OCI-LY7 (cell line): ENCODE data around the gene FCMR. TPM values are rescaled to one million over a fixed set of nuclear protein-coding genes. Genes with fewer than 3 reads are reported as not detected.

Source experiments
- BruUV-seq: library from RNA; stranded (reverse); fragments of 400-500 nt; replicated peaks from 2 replicates; lab custom pipeline; 2021; lab: Mats Ljungman, UMichigan
- CTCF ChIA-PET: fragments of 300-600 bp; sonication (Branson Sonifier 250); formaldehyde crosslinking; loops from one replicate; lab custom pipeline; 2022; ENCODE audit warnings: antibody characterized with exemption; ENCODE audit not compliant: unreplicated experiment; lab: Charles Lee
- POLR2A ChIA-PET: fragments of 300-600 bp; sonication (Branson Sonifier 250); formaldehyde crosslinking; loops from one replicate; lab custom pipeline; 2022; ENCODE audit warnings: antibody characterized with exemption; lab: Charles Lee
- DNase-seq: peaks from one replicate; pipeline ENCODE4 v3.0.0-alpha.2; 2015; ENCODE audit warnings: low spot score
- H2AFZ ChIP-seq: fragments of 200-600 bp; sonication (generic), shearing (Covaris generic); 2 replicates; pipeline ENCODE4 v1.6.1; 2014; ENCODE audit warnings: mild to moderate bottlenecking, antibody characterized with exemption, low read length, moderate library complexity
- H3K27ac ChIP-seq: fragments of 200-600 bp; sonication (generic); 2 replicates; pipeline ENCODE4 v1.5.1; 2014; ENCODE audit warnings: mixed run types, low read depth, mild to moderate bottlenecking, moderate library complexity, low read length, inconsistent platforms; ENCODE audit not compliant: poor library complexity, severe bottlenecking
- H3K36me3 ChIP-seq: fragments of 200-600 bp; sonication (generic); 2 replicates; pipeline ENCODE4 v1.6.1; 2014; ENCODE audit warnings: mild to moderate bottlenecking, antibody characterized with exemption, low read length, moderate library complexity, mixed read lengths; ENCODE audit not compliant: insufficient read depth
- H3K4me1 ChIP-seq: fragments of 200-600 bp; sonication (generic); 2 replicates; pipeline ENCODE4 v1.5.1; 2014; ENCODE audit warnings: mild to moderate bottlenecking, low read length; ENCODE audit not compliant: insufficient read depth, poor library complexity, severe bottlenecking
- H3K4me2 ChIP-seq: fragments of 200-600 bp; sonication (generic); 2 replicates; pipeline ENCODE4 v1.6.1; 2014; ENCODE audit warnings: mild to moderate bottlenecking, low read length
- H3K4me3 ChIP-seq: fragments of 200-600 bp; sonication (generic); 2 replicates; pipeline ENCODE4 v1.5.1; 2014; ENCODE audit warnings: mild to moderate bottlenecking, low read depth, low read length; ENCODE audit not compliant: poor library complexity, severe bottlenecking
- H3K79me2 ChIP-seq: fragments of 200-600 bp; sonication (generic); 2 replicates; pipeline ENCODE4 v1.6.1; 2016; ENCODE audit warnings: low read depth, mild to moderate bottlenecking, low read length, moderate library complexity, mixed read lengths; ENCODE audit not compliant: insufficient read depth
- H3K9me2 ChIP-seq: fragments of 200-600 bp; sonication (generic); 2 replicates; pipeline ENCODE4 v1.6.1; 2016; ENCODE audit warnings: mild to moderate bottlenecking, low read length, mixed read lengths; ENCODE audit not compliant: insufficient read depth
- H3K9me3 ChIP-seq: fragments of 200-600 bp; sonication (generic); 2 replicates; pipeline ENCODE4 v1.6.1; 2014; ENCODE audit warnings: mild to moderate bottlenecking, mixed run types, low read length, mixed read lengths
- H4K20me1 ChIP-seq: fragments of 200-600 bp; sonication (generic); 2 replicates; pipeline ENCODE4 v1.6.1; 2014; ENCODE audit warnings: mild to moderate bottlenecking, antibody characterized with exemption, low read length, moderate library complexity, mixed read lengths; ENCODE audit not compliant: insufficient read depth
- EZH2phosphoT487 ChIP-seq: fragments of 200-600 bp; sonication (generic); IDR thresholded peaks from 2 replicates; pipeline ENCODE4 v1.6.1; 2018; ENCODE audit warnings: low read depth, borderline replicate concordance, mild to moderate bottlenecking, mixed run types, antibody characterized with exemption, low read length, moderate library complexity, mixed read lengths
- intact Hi-C: fragments of 100-400 bp; cut with micrococcal nuclease; formaldehyde crosslinking; loops from one replicate; pipeline ENCODE4 v1.10.0; 2022; ENCODE audit not compliant: unreplicated experiment
- total RNA-seq, 2 experiments: library from RNA; depleted of rRNA in 1 of 2; stranded (reverse); fragments of >200 nt in 1 of 2; shearing (Covaris generic) in 1 of 2; gene quantifications; 2 replicates each; pipeline ENCODE4 v1.2.3, GENCODE V29; 2014 to 2022
- TF ChIP-seq, protein P1 (sequence below): fragments of 200-600 bp; sonication (generic); conservative IDR thresholded peaks from 2 replicates; pipeline ENCODE4 v1.5.1; 2014; ENCODE audit warnings: mild to moderate bottlenecking, antibody characterized with exemption, low read length, moderate library complexity, mixed read lengths

Gene FCMR
- total RNA-seq, 2 experiments from 2014 or later, result 5.2 to 9.2 TPM

DNA sequence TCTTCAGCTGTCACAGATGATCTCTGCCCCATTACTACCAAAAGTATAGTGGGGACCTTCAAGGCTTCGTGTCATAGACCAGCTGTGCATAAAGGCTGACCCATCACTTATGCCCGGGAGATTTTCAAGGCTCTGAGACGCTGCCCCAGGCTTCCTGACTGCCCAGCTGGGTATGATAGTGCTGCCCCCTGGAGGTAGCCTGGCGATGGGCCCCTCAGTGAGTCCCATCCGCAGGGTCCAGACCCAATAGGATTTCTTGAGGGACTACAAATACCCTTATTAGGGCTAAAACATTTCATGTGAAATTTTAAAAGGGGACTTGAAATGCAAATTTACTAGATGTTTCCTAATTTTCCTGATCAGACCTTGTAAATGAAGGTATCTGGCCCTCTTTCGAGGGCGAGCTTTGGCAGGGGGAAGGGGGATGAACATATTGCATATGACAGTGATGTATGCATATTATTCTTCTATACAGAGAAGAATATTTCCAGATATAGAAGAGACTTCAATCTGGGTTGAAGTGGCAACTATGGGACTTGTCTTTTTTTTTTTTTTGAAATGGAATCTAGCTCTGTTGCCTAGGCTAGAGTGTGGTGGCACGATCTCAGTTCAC, 11.7 kb upstream of the FCMR start:
- CTCF ChIA-PET, result interaction anchor here (0.5 to 1.4 kb wide), 3 partner anchors 27 to 306 kb away, joined by 3 to 7 read pairs (median 4); no protein-coding TSS in a partner anchor
- no peaks in the 10 kb centered on the region for H3K36me3 ChIP-seq
- peak; percentile 66 for DNase-seq
- H3K27ac ChIP-seq, result no peak overlapping the region
- POLR2A ChIA-PET, result interaction anchor here (0.6 to 0.7 kb wide), 2 partner anchors 158 to 306 kb away, joined by 3 to 4 read pairs; no protein-coding TSS in a partner anchor
- no peaks in the 10 kb centered on the region for H4K20me1 ChIP-seq
- TF ChIP-seq, protein P1, sequence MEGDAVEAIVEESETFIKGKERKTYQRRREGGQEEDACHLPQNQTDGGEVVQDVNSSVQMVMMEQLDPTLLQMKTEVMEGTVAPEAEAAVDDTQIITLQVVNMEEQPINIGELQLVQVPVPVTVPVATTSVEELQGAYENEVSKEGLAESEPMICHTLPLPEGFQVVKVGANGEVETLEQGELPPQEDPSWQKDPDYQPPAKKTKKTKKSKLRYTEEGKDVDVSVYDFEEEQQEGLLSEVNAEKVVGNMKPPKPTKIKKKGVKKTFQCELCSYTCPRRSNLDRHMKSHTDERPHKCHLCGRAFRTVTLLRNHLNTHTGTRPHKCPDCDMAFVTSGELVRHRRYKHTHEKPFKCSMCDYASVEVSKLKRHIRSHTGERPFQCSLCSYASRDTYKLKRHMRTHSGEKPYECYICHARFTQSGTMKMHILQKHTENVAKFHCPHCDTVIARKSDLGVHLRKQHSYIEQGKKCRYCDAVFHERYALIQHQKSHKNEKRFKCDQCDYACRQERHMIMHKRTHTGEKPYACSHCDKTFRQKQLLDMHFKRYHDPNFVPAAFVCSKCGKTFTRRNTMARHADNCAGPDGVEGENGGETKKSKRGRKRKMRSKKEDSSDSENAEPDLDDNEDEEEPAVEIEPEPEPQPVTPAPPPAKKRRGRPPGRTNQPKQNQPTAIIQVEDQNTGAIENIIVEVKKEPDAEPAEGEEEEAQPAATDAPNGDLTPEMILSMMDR, result peak; percentile 90
- TF ChIP-seq EZH2phosphoT487, result no peak
- no TSS peak for BruUV-seq
- no peak overlapping the region for H3K4me3 ChIP-seq
- peaks cover 17% of the 10 kb centered on the region for H3K4me1 ChIP-seq
- intact Hi-C loops, result loop anchor here (1.0 to 5.0 kb wide), 2 partner anchors 21 to 119 kb away; partner anchors contain the start of genes PFKFB2 and YOD1
- no peaks in the 10 kb centered on the region for H3K9me2 ChIP-seq
- H3K4me2 ChIP-seq, result no peak overlapping the region
- no peak overlapping the region for H2AFZ ChIP-seq
- no peaks in the 10 kb centered on the region for H3K9me3 ChIP-seq
- H3K79me2 ChIP-seq, result no peaks in the 10 kb centered on the region

DNA sequence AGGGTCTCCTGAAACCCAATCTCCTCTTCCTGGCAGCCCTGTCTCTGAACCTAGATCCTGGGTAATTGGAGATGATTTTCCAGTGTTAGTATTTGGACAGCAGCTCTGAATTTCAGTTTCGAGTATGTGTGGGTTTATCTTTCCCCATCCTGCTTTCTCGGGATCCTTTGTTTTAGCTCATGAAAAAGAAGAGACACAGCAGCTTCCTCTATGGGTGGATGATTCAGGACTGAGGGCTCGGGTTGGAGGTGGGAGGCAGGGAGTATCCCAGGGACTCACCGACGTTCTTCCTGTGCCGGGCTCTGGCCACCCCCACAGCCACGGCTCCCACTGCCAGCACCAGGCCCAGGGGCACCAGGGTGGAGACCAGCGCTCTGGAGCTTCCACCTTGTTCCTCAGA, 10.4 kb upstream of the FCMR start:
- no peaks in the 10 kb centered on the region for H3K79me2 ChIP-seq
- H3K4me3 ChIP-seq, result no peak overlapping the region
- no peak for DNase-seq
- H3K36me3 ChIP-seq, result no peaks in the 10 kb centered on the region
- no peak overlapping the region for H3K27ac ChIP-seq
- H3K4me1 ChIP-seq, result peaks cover 17% of the 10 kb centered on the region
- TF ChIP-seq, protein P1, result no peak
- no peak for TF ChIP-seq EZH2phosphoT487
- no peak overlapping the region for H2AFZ ChIP-seq
- ChIA-PET POLR2A (interaction anchor here (0.5 to 3.8 kb wide), 4 partner anchors 10 to 302 kb away, joined by 3 to 23 read pairs (median 4); partner anchors contain the start of gene FCMR), CTCF (interaction anchor here (0.6 to 1.5 kb wide), 7 partner anchors 11 to 301 kb away, joined by 3 to 6 read pairs (median 4); partner anchors contain the start of gene FCMR)
- intact Hi-C loops, result loop anchor here (5.0 kb wide), 1 partner anchor 120 kb away; the partner anchor contains the start of genes PFKFB2 and YOD1
- H4K20me1 ChIP-seq, result no peaks in the 10 kb centered on the region
- no TSS peak for BruUV-seq
- H3K4me2 ChIP-seq, result no peak overlapping the region
- no peaks in the 10 kb centered on the region for H3K9me2 ChIP-seq
- no peaks in the 10 kb centered on the region for H3K9me3 ChIP-seq
